ENCODE measurements around the gene CMTM6. TPM values are rescaled to one million over a fixed set of nuclear protein-coding genes. Genes with fewer than 3 reads are reported as not detected.

The CMTM6 gene
- total and polyA plus RNA-seq, 10 of the 15 experiments (the other 5 are each of a cell fraction or from before 2014, with no cell fraction given): 27.1 to 97.3 (median 61.4) TPM

DNA sequence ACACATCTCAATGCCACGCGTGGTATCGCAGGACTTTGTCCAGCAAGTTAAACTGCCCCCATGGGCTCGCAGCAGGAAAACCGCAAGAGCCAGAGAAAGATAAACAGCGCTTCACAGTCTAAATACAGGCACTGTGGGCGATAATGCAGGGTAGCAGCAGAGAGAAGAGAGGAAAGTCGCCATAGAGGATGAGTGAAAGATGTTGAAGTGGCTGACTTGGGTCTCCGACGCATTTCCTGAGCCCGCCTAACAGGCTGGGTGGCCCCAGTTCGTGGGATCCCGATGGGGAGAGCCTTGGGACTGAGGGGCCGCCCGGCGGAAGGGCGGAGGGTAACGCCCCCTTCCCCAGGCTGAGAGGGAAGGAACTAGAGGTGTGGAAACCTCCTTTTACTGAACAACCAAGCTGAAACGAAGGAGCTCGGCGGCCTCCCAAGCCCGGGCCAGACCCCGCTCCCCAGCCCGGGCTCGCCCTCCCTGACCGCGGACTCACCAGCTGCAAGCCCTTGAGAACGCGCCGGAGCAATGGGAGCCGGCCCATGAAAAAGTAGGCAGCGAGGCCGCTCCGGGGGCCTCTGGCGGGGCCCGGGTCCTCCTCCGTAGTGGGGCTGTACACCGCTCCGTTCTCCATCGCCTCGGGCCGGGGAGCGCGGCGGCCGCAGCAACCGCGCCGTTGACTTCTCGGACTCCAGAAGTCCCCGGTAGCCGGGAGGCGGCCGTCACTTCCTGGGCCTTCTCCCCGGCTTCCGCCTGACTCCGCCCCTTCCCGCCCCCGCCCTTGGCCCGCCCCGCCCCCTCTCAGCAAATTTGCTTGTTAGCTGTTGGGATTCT is at the start of gene CMTM6 (continued):
- TF ChIP-seq, protein P1, sequence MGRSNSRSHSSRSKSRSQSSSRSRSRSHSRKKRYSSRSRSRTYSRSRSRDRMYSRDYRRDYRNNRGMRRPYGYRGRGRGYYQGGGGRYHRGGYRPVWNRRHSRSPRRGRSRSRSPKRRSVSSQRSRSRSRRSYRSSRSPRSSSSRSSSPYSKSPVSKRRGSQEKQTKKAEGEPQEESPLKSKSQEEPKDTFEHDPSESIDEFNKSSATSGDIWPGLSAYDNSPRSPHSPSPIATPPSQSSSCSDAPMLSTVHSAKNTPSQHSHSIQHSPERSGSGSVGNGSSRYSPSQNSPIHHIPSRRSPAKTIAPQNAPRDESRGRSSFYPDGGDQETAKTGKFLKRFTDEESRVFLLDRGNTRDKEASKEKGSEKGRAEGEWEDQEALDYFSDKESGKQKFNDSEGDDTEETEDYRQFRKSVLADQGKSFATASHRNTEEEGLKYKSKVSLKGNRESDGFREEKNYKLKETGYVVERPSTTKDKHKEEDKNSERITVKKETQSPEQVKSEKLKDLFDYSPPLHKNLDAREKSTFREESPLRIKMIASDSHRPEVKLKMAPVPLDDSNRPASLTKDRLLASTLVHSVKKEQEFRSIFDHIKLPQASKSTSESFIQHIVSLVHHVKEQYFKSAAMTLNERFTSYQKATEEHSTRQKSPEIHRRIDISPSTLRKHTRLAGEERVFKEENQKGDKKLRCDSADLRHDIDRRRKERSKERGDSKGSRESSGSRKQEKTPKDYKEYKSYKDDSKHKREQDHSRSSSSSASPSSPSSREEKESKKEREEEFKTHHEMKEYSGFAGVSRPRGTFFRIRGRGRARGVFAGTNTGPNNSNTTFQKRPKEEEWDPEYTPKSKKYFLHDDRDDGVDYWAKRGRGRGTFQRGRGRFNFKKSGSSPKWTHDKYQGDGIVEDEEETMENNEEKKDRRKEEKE (IDR thresholded peaks at IDR 0.05): no peak
- 0 out of 2 replicates have a peak, but pooled peaks have one; percentile 19 for TF ChIP-seq RB1 (IDR thresholded peaks at IDR 0.05; ENCODE audit: borderline replicate concordance)

DNA sequence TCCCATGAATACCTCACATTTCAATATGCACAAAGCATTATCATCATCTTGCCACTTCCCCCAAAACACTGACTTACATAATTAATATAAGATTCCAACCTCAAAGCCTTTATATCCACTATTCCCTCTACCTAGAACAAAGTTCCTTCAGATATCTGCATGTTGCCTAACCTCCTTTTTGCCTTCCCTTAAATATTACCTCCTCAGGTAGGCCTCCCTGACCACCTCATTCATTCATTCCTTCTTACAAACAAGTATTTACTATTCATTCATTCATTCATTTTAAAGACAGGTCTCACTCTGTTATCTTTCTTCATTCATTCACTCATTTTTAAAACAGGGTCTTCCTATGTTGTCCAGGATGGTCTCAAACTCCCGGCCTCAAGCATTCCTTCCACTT is 49.4 kb upstream of the CMTM6 start:
- in situ Hi-C loops (cut with MboI) (no loop called here), intact Hi-C loops (cut with micrococcal nuclease; ENCODE audit: unreplicated experiment) (no loop called here)
- WGBS (ENCODE audit: insufficient coverage, insufficient replicate concordance, low lambda C conversion rate, missing lambda C conversion rate): 100% methylated on average over 1 of the region's 1 CpG
- Histone ChIP-seq H3K4me3 (no peak overlapping the region), H3K27ac (ENCODE audit: control insufficient read depth, insufficient read depth) (no peak overlapping the region), H4K20me1 (ENCODE audit: control insufficient read depth, insufficient read depth) (no peaks in the 10 kb centered on the region; the same call in 1 of the 2 replicates), H3K36me3 (ENCODE audit: control insufficient read depth in 2 of 2, insufficient read depth in 2 of 2, low read length in 1 of 2) (no peaks in the 10 kb centered on the region), H3K9me3 (replicated peaks; ENCODE audit: control insufficient read depth, insufficient read depth, low read length) (no peaks in the 10 kb centered on the region), H3K9ac (ENCODE audit: control insufficient read depth, insufficient read depth, low read length) (no peak overlapping the region), H3K4me2 (ENCODE audit: control insufficient read depth, insufficient read depth) (no peak overlapping the region), H3K79me2 (ENCODE audit: control insufficient read depth, insufficient read depth, low read length) (peaks cover 14% of the 10 kb centered on the region), H3K4me1 (ENCODE audit: control insufficient read depth, insufficient read depth, low read length) (peaks cover 37% of the 10 kb centered on the region), H3K27me3 (replicated peaks in 1 of 2; ENCODE audit: control insufficient read depth in 2 of 2, insufficient read depth in 2 of 2, low read length in 1 of 2) (no peaks in the 10 kb centered on the region), H2AFZ (ENCODE audit: control insufficient read depth, low read depth, low read length) (no peak overlapping the region)
- ChIA-PET CTCF (interaction anchor here (0.6 to 1.2 kb wide), 2 partner anchors 18 to 27 kb away, joined by 3 read pairs; no protein-coding TSS in a partner anchor), RAD21 (ENCODE audit: unreplicated experiment) (no interaction called here), SMC1A (ENCODE audit: uncharacterized antibody, unreplicated experiment) (interaction anchor here (1.1 to 1.7 kb wide), 2 partner anchors 18 to 20 kb away, joined by 5 read pairs; no protein-coding TSS in a partner anchor), POLR2A (interaction anchor here (0.7 to 1.0 kb wide), 2 partner anchors 18 to 886 kb away, joined by 3 read pairs; no protein-coding TSS in a partner anchor)
- FAIRE-seq (no peak), ATAC-seq (no peak), DNase-seq (ENCODE audit: low read depth, low spot score) (no peak)
- no TSS peak for BruUV-seq (replicated peaks)
- TF ChIP-seq NFYA (IDR thresholded peaks at IDR 0.05; ENCODE audit: borderline replicate concordance, low read depth, low read length): no peak
- TF ChIP-seq, protein P2, sequence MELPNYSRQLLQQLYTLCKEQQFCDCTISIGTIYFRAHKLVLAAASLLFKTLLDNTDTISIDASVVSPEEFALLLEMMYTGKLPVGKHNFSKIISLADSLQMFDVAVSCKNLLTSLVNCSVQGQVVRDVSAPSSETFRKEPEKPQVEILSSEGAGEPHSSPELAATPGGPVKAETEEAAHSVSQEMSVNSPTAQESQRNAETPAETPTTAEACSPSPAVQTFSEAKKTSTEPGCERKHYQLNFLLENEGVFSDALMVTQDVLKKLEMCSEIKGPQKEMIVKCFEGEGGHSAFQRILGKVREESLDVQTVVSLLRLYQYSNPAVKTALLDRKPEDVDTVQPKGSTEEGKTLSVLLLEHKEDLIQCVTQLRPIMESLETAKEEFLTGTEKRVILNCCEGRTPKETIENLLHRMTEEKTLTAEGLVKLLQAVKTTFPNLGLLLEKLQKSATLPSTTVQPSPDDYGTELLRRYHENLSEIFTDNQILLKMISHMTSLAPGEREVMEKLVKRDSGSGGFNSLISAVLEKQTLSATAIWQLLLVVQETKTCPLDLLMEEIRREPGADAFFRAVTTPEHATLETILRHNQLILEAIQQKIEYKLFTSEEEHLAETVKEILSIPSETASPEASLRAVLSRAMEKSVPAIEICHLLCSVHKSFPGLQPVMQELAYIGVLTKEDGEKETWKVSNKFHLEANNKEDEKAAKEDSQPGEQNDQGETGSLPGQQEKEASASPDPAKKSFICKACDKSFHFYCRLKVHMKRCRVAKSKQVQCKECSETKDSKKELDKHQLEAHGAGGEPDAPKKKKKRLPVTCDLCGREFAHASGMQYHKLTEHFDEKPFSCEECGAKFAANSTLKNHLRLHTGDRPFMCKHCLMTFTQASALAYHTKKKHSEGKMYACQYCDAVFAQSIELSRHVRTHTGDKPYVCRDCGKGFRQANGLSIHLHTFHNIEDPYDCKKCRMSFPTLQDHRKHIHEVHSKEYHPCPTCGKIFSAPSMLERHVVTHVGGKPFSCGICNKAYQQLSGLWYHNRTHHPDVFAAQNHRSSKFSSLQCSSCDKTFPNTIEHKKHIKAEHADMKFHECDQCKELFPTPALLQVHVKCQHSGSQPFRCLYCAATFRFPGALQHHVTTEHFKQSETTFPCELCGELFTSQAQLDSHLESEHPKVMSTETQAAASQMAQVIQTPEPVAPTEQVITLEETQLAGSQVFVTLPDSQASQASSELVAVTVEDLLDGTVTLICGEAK (IDR thresholded peaks at IDR 0.05; ENCODE audit: borderline replicate concordance): no peak
- no peak for TF ChIP-seq SMAD5 (IDR thresholded peaks at IDR 0.05; ENCODE audit: low read depth)
- no peak for TF ChIP-seq RB1 (IDR thresholded peaks at IDR 0.05; ENCODE audit: borderline replicate concordance)
- TF ChIP-seq ZNF24 (IDR thresholded peaks at IDR 0.05): peak; percentile 79
- TF ChIP-seq TARDBP (IDR thresholded peaks at IDR 0.05; ENCODE audit: borderline replicate concordance): no peak

Data from GM12878 (cell line).